Stimulated activated CD8-positive, alpha-beta memory T cell treated with anti-CD3 and anti-CD28 coated beads, Interleukin-15, amount 100 ng/mL, for 1 hour (primary cell): Measurements from ENCODE around the gene ADAMTSL2.

Source experiments
- DNase-seq: peaks from one replicate; pipeline ENCODE4 v3.0.0-alpha.2; 2020; ENCODE audit warnings: low read depth

The ADAMTSL2 gene

DNA sequence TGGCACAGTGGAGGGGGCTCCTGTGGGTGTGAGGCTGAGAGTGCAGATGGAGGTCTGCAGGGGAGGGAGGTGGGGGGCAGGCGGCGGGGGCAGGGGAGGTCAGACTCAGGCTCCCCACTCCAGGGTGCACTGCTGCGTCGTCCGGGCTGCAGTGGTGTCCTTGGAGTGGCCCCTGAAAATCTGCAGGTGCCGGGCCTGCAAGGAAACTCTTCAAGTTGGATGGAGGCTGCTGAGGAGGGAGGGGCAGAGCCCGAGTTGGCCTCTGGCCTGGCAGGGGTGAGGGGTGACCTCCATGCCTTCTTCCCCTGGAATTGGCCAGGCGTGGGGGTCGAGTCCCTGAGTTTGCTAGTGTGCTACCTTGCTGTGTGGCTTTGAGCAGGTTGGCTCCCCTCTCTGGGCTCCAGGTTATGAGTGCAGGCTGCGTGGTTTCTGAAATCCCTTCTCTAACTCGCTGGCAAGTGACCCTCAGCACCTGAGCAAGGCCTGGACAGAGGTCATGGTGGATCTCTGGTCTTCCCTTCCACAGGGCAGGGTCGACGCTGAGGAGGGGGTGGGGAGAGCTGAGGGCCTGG, 888 bp downstream of the ADAMTSL2 start:
- DNase-seq = no peak

DNA sequence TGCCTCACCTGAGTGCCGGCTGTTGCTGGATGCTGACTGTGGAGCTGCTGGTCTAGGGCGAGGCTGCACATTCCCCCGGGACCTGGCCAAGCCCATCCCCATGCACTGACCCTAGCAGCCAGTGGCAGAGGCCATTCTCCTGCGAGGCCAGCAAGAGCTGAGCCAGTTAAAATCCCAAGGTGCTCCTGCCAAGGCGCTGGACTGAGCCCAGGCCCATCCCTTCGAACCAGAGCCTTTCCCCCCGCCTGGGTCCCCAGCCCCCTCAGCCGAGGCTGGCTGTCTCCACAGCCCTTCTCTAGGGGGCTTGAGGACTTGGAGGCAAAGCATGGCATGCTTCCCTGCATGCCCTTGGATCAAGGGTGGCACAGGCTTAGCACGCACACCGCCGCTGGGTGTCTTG, 1.6 kb downstream of the ADAMTSL2 start:
- DNase-seq = no peak

DNA sequence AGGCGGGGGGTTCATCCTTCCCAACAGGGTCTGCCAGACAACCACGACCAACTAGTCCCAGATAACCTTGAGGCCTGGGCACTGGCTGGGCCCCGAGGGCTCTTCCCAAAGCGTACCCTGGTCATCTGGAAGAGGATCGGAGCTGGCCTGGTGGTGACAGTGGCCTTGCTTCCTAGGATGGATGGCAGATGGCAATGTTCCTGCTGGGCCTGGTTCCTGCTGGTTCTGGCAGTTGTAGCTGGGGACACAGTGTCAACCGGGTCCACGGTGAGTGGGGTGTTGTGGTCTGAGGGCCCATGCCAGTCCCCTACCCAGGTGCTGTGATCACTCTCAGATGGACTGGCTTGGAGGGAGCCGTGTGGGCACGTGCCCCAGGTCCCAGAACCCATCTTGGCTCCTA, 2.0 kb downstream of the ADAMTSL2 start:
- no peak for DNase-seq

DNA sequence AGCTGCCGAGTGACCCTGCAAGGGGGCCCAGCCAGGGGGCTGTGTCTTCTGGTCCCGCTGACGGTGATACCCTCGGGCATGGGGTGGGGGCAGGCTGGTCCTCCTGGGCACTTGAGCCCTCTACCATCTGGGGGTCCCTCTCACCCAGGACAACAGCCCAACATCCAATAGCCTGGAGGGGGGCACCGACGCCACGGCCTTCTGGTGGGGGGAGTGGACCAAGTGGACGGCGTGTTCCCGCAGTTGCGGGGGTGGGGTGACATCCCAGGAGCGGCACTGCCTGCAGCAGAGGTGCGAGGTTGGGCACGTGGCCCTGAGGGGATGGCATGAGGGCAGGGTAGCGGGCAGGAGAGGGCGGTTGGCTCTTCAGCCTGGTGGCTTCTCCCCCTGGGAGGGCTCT, 2.8 kb downstream of the ADAMTSL2 start:
- no peak for DNase-seq

DNA sequence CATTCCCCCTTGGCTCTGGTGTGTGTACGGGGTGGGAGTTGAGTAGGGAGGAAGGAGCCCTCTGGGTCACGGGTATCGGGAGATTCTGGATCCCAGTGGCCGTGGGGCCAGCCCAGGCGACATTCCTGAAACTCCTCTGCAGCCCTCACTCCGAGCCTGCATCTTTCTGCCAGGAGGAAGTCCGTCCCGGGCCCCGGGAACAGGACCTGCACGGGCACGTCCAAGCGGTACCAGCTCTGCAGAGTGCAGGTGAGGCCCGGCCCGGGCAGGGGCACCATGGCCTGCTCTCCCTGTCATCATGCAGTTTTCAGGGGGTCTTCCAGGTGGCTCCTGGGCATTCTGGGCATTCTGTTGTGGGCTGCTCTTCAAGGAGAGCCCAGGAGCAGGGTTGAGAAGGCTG, 3.7 kb downstream of the ADAMTSL2 start:
- no peak for DNase-seq

DNA sequence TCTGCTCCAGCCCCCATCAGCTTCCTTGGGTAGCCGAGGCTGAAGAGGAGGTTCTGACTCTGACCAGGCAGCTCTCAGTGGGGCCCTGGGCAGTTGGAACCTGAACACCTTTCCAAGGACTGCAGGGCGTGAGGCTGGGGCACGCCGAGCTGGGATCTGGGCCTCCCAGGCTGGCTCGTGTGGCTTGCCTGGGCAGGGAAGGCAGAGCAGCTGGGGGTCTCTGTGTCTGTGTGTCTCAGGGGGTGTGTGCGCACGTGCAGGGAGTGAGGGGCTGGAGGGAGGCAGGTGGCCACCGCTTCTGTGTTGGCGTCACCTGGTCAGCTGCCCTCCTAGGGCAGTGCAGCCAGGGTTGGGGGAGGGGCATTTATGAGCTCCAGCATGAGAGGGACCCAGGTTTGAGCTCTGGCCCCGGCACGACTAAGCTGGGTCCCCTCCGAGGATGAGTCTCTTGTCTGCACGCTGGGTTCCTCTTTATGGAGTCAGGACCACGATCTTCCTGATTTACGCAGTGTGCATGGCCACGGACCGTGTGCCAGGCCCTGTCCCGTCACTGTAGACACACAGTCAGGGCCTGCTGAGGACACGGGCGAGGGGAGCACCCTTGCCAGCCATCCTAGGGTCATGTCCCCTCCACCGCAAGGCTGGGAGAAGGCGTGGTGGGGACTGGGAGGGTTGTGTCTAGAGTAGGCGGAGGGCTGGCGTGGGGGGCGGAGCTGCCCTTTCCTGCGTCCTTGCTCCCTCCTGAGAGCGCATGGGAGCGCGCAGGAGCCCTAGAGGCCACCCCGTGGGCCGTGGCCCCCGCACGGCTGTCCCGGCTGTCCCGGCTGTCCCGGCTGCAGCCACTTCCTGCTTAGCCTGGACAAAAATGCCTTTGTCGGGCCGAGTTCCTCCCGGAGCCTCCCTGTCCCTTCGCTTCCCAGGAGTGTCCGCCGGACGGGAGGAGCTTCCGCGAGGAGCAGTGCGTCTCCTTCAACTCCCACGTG, 4.6 kb downstream of the ADAMTSL2 start:
- DNase-seq = no peak

DNA sequence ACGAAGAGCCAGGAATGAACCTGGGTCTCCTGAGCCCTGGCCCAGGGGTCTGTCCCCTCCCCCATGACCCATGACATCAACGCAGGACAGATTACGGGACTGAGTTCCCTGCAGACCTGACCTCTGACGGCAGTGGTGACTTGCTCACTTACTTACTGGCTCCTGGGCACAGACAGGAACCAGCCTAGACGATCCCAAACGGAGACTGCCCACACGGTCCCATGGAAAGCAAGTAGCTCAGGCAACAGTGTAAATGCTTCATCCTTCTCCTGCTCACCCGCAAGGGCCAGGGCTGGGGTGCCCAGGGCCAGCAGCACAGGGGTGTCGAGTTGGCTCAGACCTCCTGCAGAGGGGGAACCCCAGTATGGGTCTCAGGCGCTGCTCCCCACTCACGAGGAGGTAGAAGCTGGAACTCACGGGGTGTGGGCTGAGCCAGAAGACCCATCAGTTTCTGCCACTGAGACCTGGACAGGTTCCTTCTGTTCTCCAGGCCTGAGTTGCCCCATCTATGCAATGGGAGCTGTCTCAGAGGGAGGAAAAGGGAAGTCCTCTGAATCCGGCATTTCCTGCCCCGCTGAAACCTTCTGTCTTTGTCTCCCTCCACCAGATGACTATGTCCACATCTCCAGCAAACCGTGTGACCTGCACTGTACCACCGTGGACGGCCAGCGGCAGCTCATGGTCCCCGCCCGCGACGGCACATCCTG, 5.6 kb downstream of the ADAMTSL2 start:
- DNase-seq = no peak

DNA sequence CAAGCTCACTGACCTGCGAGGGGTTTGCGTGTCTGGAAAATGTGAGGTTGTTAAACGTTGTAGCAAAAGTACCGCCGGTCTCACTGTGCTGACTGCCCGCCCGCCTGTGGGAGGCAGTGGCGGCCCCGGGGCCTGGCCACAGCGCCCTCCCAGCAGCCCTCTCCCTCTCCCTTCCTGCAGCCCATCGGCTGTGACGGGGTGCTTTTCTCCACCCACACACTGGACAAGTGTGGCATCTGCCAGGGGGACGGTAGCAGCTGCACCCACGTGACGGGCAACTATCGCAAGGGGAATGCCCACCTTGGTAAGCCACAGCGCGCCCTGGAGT, 6.2 kb downstream of the ADAMTSL2 start:
- DNase-seq = no peak

DNA sequence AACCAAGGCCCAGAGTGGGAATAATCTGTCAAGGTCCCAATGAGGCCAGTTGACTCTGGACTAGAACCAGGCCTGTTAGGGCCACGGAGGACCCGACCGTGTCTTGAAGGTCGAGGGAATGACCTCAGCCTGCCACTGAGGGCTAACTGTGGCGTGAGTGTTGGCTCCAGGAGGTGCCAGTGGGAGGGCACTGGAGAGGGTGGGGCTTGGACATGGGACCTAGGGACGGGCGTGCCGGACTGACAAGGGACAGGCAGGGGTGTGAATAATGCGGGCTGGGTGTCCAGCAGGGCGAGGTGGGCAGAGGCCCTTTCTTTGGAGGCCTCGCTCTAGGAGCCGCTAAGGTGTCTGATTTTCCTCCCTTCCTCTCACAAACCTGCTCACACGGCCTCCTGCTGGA, 7.5 kb downstream of the ADAMTSL2 start:
- DNase-seq = no peak

DNA sequence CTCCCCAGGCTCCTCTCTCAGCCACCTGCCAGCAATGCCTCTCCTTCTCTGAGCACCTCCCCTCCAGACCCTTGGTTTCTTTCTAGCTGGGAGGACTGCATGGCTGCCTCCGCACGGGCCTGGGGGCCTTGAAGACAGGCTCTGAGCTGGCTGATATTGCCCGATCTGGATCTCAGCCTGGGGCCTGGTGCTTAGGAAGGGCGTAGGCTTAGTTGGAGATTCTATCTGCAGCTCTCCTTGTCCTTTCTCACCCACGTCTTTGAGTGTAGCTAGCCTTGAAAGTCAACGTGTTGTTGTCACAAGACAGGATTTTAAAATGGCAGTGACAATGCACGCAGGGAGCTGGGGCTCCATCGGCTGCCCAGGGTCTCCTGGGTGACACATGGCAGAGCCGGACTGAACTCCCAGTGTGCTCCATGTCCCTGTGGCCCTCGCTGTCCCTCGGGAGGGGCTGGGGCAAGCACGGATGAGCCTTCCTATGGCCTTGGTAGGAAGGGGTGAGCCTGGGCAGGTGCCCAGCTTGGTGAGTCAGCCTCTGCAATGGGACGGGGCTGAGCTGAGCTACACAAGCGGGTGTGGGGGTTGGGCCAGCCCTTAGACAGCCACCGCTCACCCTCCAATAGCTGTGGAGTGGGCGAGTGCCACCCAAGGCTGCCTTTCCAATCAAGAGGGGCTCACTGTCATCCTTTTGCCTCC, 9.4 kb downstream of the ADAMTSL2 start:
- DNase-seq = no peak

DNA sequence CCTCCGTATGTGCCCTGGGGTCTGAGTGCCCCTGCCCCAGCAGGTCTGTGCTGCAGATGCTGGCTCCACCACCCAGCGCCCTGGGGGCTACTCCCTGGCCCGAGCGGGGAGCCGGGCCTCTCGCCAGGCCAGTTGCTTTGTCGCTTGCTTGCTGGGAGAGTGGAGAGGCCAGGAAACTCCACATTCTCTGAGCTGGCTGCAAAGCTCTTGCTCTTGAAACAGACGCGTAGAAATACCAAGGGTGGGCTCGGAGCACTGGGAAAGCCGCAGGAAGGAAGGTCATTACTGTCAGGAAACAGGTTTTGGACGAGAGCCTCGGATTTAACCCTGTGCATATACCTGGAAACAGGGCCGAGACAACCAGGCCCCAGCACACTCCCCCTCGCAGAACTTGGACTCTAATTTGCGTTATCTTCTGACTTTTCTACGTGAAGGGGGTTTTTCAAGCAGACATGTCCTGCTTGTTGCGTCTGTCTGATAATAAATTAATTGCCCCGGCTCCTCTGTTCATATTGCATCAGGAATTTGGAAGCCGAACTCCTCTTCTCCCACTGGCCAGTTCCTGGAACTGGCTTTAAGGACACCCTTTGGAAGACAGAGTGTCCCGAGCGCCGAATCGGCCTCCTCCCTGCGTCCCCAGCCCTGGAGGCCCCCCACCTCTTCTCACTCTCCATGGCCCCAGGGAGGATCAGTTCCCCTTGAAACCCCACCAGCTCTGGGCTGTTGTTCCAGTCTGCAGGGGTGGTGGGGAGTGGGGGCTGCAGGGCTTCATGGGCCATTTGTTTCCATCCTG, 11.2 kb downstream of the ADAMTSL2 start:
- no peak for DNase-seq

DNA sequence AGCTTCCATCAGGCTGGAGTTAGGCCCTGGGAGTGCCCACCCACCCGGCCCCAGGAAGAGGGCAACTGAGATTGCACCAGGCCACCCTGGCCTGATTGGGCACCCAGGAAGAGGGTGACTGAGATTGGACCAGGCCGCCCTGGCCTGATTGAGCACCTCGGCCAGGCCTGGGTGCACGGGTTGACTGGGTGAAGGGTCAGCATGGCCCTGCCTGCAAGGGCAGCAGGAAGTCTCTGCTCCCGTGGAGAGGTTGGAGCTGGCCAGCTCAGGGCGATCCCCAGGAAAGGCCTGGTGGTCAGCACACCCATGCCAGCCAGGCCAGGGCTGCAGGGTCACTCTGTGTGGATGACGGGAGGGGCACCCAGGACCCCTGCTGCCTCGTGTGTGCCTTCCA, 11.8 kb downstream of the ADAMTSL2 start:
- no peak for DNase-seq

DNA sequence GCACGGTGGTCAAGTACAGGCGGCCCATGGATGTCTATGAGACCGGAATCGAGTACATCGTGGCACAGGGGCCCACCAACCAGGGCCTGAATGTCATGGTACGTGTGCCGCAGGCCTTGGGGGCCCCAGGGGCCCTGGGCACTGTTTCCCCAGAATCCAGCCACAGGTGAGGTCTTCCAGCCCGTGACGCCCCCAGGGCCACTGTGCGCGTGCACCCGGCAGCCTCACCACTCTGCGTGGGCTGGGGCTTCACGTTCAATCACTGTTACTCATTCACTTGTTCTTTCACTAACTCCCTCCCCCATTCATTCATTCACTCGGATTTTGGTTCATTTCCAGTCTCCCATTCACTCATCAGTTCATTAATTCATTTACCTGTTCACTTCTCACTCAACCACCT, 12.6 kb downstream of the ADAMTSL2 start:
- DNase-seq = no peak

DNA sequence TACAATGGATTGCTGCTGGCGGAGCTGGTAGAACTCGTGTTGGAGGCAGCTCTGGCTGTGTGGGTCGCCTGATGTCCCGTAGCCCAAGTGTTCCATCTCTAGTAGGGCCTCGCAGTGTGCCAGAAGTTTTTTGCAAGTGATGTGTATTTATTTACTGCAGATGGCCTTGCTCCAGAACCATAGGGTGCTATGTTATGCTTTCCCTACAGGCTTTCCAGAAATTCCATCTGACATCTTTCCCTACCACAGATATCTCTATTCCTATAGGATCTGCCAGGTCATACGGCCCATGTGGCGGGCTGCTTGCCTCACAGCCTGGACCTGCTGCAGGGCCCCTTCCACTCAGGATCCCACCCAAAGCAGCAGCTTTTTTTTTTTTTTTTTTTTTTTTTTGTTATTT, 16.9 kb downstream of the ADAMTSL2 start:
- no peak for DNase-seq

DNA sequence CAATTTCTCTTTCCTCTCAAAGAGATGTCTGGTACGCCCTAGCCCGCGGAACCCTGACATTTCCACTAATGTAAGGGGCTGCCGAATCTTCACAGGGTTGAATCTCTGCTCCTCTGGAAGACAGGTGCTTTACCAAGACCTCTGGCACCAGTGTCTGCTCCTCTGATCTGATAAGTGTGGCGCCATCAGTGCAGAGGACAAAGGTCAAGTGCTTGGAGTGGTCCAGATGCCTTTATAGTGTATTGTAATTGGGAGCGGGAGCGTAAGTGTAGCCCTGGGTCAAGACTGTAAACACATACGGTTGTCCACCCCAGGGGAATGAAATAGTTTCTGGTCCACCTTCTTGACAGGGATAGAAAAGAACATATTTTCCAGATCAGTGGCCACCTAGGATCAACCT, 17.7 kb downstream of the ADAMTSL2 start:
- DNase-seq = no peak

DNA sequence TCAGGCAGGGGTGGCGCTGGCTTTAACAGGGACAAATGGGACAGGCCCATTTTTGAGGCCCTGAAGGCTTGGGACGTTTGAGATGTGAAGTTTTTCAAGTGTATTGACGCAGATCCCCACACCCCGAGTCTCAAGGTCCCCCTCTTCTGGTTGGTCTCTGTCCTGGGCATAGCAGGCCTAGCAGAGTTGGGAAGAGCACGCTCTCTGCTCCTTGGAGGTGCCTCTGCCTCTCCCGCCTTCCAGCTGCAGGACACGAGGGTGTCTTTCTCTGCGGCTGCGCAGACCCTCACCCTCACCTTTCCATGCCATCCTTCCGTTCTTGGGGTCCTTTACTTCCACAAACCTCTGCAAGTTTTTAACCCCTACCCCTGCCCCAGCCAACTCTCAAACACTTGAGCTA, 18.6 kb downstream of the ADAMTSL2 start:
- no peak for DNase-seq

DNA sequence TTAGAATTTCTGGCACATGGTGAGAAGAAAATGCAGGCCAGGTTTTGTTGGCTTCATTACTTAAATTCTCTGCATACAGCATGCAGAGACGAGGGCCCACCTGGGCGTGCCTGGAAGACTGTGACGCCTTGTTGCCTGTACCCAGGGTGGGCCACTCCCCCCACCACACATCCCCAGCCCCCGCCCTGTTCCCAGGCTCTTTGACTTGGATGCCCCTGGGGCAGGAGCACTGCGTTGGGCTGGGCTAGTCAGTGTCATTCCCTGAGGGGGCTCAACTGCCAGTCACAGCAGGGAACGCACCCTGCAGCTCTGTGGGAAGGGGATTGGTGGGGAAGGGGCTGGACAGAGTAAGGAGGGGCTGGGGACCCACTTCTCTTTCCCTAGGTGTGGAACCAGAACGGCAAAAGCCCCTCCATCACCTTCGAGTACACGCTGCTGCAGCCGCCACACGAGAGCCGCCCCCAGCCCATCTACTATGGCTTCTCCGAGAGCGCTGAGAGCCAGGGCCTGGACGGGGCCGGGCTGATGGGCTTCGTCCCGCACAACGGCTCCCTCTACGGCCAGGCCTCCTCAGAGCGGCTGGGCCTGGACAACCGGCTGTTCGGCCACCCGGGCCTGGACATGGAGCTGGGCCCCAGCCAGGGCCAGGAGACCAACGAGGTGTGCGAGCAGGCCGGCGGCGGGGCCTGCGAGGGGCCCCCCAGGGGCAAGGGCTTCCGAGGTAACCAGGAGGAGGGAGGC, 19.6 kb downstream of the ADAMTSL2 start:
- no peak for DNase-seq

DNA sequence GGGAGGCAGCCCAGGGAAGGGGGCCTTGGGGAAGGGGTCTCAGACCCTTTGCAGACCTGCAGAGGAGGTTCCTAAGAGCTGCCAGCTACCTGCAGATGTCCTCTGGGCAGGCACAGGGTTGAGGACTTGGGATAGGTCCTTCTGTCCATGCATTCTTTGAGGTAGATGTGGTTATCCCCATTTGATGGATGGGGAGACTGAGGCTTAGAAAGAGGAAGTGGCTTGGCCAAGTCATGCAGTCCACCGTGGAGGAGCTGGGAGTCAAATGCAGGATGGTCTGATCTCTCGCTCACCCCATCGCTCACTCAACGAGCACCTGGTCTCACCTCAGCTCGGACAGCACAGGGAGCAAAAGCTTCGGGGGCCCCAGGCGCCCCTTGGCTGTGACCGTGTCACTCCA, 20.2 kb downstream of the ADAMTSL2 start:
- DNase-seq = no peak

DNA sequence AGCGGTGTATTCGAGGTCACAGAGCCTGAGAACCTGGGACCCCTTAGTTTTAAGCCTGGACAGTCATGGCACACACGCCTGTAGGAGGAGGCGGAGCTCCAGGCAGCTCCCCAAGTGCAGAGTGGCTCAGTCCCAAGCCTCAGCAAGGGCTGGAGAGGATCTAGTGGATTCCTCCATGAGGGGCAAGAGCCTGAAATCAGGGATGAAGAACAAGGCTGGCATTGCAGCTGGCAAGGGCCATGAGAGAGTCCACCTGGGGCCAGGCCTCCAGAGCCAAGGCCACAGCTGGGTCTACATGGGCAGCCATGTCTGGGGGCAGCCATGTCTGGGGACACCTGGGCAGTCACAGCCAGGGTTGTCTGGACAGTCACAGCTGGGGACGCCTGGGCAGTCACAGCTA, 21.9 kb downstream of the ADAMTSL2 start:
- no peak for DNase-seq

DNA sequence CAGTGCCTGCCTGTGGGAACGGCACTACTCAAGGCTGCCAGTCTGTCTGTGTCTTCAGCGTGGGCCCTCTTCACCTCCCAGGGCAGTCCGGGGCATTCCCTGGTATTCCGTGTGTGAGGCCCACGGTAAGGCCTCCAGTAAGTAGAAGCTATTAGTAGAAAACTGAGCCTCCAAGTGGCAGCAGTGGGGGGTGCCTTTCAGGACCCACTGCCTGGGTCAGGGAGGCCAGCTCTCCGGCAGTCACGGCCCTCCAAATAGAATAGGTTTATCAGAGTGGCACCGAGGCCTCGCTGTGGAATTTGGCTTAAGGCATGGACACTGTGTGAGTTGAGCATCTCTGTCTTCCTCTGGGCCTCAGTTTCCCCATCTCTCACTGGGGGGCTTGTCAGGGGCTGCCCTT, 23.1 kb downstream of the ADAMTSL2 start:
- no peak for DNase-seq
